Activated CD4-positive, alpha-beta memory T cell treated with anti-CD3 and anti-CD28 coated beads for 36 hours (primary cell): ENCODE results near the gene C3orf85. TPM values are rescaled to one million over a fixed set of nuclear protein-coding genes. Genes with fewer than 3 reads are reported as not detected.

Experiments
- CTCF ChIA-PET: fragments of 350-600 bp; sonication (Branson Sonifier 250); formaldehyde crosslinking; loops from one replicate; lab custom pipeline; 2021; ENCODE audit warnings: antibody characterized with exemption, inconsistent platforms; lab: Charles Lee
- POLR2A ChIA-PET: fragments of 350-600 bp; sonication (Branson Sonifier 250); formaldehyde crosslinking; loops from one replicate; lab custom pipeline; 2021; ENCODE audit warnings: antibody characterized with exemption; lab: Charles Lee
- DNase-seq: peaks from one replicate; pipeline ENCODE4 v3.0.0-alpha.2; 2020
- H3K27ac Mint-ChIP-seq: one replicate; pipeline ENCODE4 v1.8.0; 2021; ENCODE audit warnings: mixed read lengths
- H3K27me3 Mint-ChIP-seq: one replicate; pipeline ENCODE4 v1.8.0; 2021; ENCODE audit warnings: mixed read lengths
- H3K36me3 Mint-ChIP-seq: one replicate; pipeline ENCODE4 v1.8.0; 2021; ENCODE audit warnings: mixed read lengths
- H3K4me1 Mint-ChIP-seq: one replicate; pipeline ENCODE4 v1.8.0; 2021; ENCODE audit warnings: low read depth, mixed read lengths
- H3K4me3 Mint-ChIP-seq: one replicate; pipeline ENCODE4 v1.8.0; 2021; ENCODE audit warnings: mild to moderate bottlenecking, mixed read lengths
- H3K9me3 Mint-ChIP-seq: one replicate; pipeline ENCODE4 v1.8.0; 2021; ENCODE audit warnings: mixed read lengths
- intact Hi-C: fragments of 100-400 bp; cut with micrococcal nuclease; formaldehyde crosslinking; loops from one replicate; pipeline ENCODE4 v1.15.1; 2023
- total RNA-seq, 2 experiments: library from RNA; stranded (reverse); gene quantifications; one replicate each; pipeline ENCODE4 v1.2.3, GENCODE V29; 2021

Gene C3orf85
- total RNA-seq, 2 experiments from 2014 or later, result not detected

- Mint-ChIP-seq H3K36me3 (no peaks in the 10 kb centered on the region), H3K27me3 (no peaks in the 10 kb centered on the region), H3K9me3 (no peaks in the 10 kb centered on the region), H3K27ac (no peak overlapping the region), H3K4me1 (no peaks in the 10 kb centered on the region), H3K4me3 (no peak overlapping the region)
- ChIA-PET POLR2A (no interaction called here), CTCF (no interaction called here)
- intact Hi-C loops, result no loop called here
- no peak for DNase-seq
Measured at GRCh38 chr3:109155828-109156227, 19.3 kb downstream of the C3orf85 start.

GRCh38 chr3:109161487-109162123 lies 25.1 kb downstream of the C3orf85 start:
- Mint-ChIP-seq H3K4me1 (no peaks in the 10 kb centered on the region), H3K4me3 (no peak overlapping the region), H3K36me3 (no peaks in the 10 kb centered on the region), H3K27me3 (no peaks in the 10 kb centered on the region), H3K27ac (no peak overlapping the region), H3K9me3 (no peaks in the 10 kb centered on the region)
- CTCF ChIA-PET, result no interaction called here
- intact Hi-C loops, result no loop called here
- no peak for DNase-seq
- POLR2A ChIA-PET, result no interaction called here

DNA sequence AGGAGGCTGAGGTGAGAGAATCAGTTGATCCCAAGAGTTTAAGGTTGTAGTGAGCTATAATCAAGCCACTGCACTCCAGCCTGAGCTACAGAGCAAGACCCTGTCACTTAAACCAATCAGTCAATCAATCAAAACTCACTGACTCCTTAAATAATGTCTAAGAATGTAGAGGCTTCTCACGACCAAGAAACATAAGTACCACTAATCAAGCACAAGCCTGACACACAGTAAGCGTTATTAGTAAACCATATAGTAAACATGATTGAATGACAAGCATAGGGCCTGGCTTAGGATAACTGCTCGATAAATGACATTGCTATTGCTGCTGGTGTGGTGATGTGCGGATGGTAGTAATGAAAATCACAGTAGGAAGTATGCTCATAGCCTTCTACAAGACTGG lies 29.4 kb downstream of the C3orf85 start:
- Mint-ChIP-seq H3K27ac (no peak overlapping the region), H3K36me3 (no peaks in the 10 kb centered on the region), H3K4me3 (no peak overlapping the region), H3K4me1 (no peaks in the 10 kb centered on the region), H3K27me3 (no peaks in the 10 kb centered on the region), H3K9me3 (no peaks in the 10 kb centered on the region)
- ChIA-PET CTCF (no interaction called here), POLR2A (no interaction called here)
- no peak for DNase-seq
- intact Hi-C loops, result no loop called here

DNA sequence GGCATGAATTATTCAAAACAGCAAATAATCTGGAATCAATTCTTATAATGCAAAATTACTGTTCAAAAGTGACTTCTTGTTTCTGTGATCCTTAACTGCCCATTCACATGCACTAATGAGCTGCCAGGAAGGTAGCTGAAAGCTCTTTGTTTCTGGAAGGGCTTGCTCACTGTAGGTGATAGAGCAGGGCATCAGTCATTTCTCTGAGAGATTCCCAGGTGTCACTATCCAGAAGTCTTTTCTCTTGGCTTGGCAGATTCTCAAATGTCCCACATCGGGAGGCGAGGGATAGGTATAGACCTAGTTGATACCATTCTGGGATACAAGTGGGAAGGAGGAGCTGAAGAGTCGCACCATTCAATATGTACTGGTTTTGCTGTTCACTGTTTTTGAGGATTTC lies 35.0 kb downstream of the C3orf85 start:
- H3K36me3 Mint-ChIP-seq, result no peaks in the 10 kb centered on the region
- intact Hi-C loops, result no loop called here
- ChIA-PET POLR2A (no interaction called here), CTCF (no interaction called here)
- H3K27ac Mint-ChIP-seq, result no peak overlapping the region
- peaks cover 3% of the 10 kb centered on the region for H3K27me3 Mint-ChIP-seq
- H3K4me1 Mint-ChIP-seq, result no peaks in the 10 kb centered on the region
- no peak for DNase-seq
- H3K4me3 Mint-ChIP-seq, result no peak overlapping the region
- H3K9me3 Mint-ChIP-seq, result no peaks in the 10 kb centered on the region

DNA sequence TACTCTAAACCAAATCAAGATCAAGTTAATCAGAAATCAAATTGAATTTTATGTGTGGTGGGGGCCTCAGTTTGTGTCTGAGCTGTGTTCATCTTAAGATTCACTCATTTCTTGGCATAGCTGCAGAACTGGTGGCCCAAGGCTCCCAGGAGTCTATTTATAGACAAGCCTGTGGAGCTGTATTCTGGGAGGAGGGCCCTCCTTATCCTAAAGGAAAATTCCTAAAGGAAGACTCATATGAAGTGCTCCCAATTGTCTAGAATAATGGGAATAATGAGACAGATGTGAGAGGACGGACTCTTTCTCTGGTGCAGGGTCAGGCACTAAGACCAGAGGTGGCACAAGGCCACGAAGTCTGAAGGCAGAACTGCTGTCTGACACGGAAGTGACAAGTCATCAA lies 38.9 kb downstream of the C3orf85 start:
- H3K4me1 Mint-ChIP-seq, result no peaks in the 10 kb centered on the region
- CTCF ChIA-PET, result no interaction called here
- no peaks in the 10 kb centered on the region for H3K36me3 Mint-ChIP-seq

DNA sequence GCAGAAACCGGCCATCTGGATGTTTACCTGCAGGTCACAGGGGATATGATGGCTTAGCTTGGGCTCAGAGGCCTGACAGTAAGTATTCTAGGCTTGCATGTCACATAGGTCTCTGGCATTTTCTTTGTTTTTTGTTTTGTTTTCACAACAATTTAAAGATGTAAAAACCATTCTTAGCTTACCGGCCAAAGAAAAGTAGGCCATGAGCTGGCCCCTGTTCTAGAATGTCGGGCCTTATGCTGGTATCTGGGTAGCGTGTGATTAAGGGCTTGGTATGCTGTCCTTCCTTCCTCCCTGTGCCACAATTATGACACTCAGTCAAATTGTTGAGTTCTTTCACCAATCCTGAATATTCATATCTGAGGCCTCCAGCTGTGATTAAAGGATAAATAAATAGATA lies 40.2 kb downstream of the C3orf85 start:
- intact Hi-C loops, result no loop called here
- H3K27ac Mint-ChIP-seq, result no peak overlapping the region
- CTCF ChIA-PET, result no interaction called here

More for the DNA sequence above, 38.9 kb downstream of the C3orf85 start:
- intact Hi-C loops, result no loop called here
- H3K27me3 Mint-ChIP-seq, result peaks cover 3% of the 10 kb centered on the region
- no peak overlapping the region for H3K4me3 Mint-ChIP-seq
- H3K9me3 Mint-ChIP-seq, result no peaks in the 10 kb centered on the region
- no peak overlapping the region for H3K27ac Mint-ChIP-seq
- POLR2A ChIA-PET, result no interaction called here
- no peak for DNase-seq

DNA sequence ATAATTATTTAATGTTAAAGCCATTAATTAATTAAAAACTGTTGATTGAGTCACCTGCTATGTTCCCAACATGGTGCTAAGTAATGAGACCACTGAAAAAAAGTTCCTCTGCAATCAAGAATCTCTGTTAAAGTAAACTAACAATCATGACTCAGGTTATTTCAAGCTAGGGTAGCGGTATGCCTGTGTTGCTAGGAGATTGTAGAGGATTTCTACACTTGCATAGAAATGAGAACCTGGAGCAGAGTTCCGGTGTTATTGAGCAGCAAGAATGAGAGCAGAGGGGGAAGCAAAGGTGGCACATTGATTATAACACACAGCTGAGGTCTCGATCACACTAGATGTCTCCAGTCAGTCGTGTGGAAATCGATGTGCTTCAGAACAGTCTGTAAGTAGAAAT lies 41.4 kb downstream of the C3orf85 start:
- Mint-ChIP-seq H3K36me3 (no peaks in the 10 kb centered on the region), H3K4me1 (no peaks in the 10 kb centered on the region), H3K27me3 (peaks cover 5% of the 10 kb centered on the region), H3K4me3 (no peak overlapping the region), H3K9me3 (no peaks in the 10 kb centered on the region), H3K27ac (no peak overlapping the region)
- intact Hi-C loops, result no loop called here
- DNase-seq, result no peak
- CTCF ChIA-PET, result no interaction called here
- POLR2A ChIA-PET, result no interaction called here

More for the DNA sequence above, 40.2 kb downstream of the C3orf85 start:
- peaks cover 5% of the 10 kb centered on the region for H3K27me3 Mint-ChIP-seq
- no peak for DNase-seq
- no peak overlapping the region for H3K4me3 Mint-ChIP-seq
- H3K36me3 Mint-ChIP-seq, result no peaks in the 10 kb centered on the region
- H3K9me3 Mint-ChIP-seq, result no peaks in the 10 kb centered on the region
- POLR2A ChIA-PET, result no interaction called here
- no peaks in the 10 kb centered on the region for H3K4me1 Mint-ChIP-seq

DNA sequence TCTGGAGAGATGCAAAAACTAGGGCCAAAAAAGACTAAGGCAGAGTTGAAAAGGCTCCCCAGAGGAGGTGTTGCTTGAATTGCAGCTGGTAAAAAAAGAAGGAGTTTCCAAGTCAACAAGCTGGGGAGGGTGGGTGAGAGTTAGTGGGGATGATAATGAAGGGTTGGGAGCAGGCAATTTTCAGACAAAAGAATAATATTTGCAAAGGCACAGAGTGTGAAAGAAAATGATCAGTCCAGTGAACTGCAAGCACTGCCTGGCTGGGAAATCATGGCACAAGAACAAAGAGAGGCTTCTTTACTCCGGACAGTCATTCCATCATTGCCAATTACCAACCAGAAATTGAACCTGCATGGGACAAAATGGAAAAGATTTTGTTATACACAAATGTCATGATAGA lies 42.2 kb downstream of the C3orf85 start:
- H3K27me3 Mint-ChIP-seq, result peaks cover 5% of the 10 kb centered on the region
- H3K27ac Mint-ChIP-seq, result no peak overlapping the region
- no peak overlapping the region for H3K4me3 Mint-ChIP-seq
- POLR2A ChIA-PET, result no interaction called here
- DNase-seq, result no peak
- H3K4me1 Mint-ChIP-seq, result no peaks in the 10 kb centered on the region
- H3K9me3 Mint-ChIP-seq, result no peaks in the 10 kb centered on the region
- CTCF ChIA-PET, result no interaction called here
- H3K36me3 Mint-ChIP-seq, result no peaks in the 10 kb centered on the region
- intact Hi-C loops, result no loop called here

DNA sequence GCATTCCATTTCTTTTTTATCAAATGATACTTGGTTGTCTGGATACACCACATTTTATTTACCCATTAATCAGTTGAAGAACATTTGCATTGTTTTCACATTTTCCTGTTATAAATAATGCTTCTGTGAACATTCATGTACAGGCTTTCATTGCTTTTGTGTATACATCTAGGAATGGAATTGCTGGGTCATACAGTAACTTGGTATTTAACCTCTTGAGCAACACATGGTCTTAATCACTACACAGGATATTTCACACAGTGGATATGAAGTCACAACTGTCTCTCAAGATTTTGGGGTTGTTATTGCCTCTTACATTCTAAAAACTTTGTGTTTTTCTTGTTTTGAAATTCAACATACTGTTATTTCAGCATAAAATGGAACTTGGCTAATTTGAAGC lies 48.2 kb downstream of the C3orf85 start:
- H3K27ac Mint-ChIP-seq, result no peak overlapping the region
- intact Hi-C loops, result no loop called here
- POLR2A ChIA-PET, result no interaction called here
- no peak overlapping the region for H3K4me3 Mint-ChIP-seq
- no peaks in the 10 kb centered on the region for H3K4me1 Mint-ChIP-seq
- CTCF ChIA-PET, result no interaction called here
- no peaks in the 10 kb centered on the region for H3K9me3 Mint-ChIP-seq
- no peaks in the 10 kb centered on the region for H3K36me3 Mint-ChIP-seq
- peaks cover 1% of the 10 kb centered on the region for H3K27me3 Mint-ChIP-seq
- DNase-seq, result no peak

- POLR2A ChIA-PET, result no interaction called here
- Mint-ChIP-seq H3K27ac (no peak overlapping the region), H3K4me1 (no peaks in the 10 kb centered on the region), H3K27me3 (no peaks in the 10 kb centered on the region), H3K9me3 (no peaks in the 10 kb centered on the region), H3K4me3 (no peak overlapping the region), H3K36me3 (no peaks in the 10 kb centered on the region)
- no peak for DNase-seq
- intact Hi-C loops, result no loop called here
- CTCF ChIA-PET, result no interaction called here
Measured at GRCh38 chr3:109187390-109187789, 50.9 kb downstream of the C3orf85 start.

DNA sequence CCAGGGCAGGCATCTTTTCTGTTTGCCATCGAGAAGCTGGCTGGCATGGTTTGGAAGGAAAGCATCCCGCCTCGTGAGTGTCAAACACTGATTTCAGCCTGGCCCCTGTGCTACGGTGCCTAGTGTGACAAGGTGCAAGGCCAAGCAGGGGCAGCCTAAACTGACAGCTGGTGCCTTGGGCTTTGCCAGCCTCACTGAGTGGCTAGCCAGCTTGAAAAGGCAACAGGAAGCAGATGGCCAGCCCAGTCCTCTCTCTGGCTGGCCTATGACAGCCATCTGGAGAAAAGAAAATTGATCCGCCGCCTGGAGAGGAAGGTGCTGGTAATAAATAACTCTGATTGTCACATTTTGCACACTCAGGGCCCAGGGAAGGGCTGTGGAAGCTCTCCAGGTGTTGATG lies 52.2 kb downstream of the C3orf85 start:
- intact Hi-C loops, result no loop called here
- Mint-ChIP-seq H3K4me1 (no peaks in the 10 kb centered on the region), H3K27me3 (no peaks in the 10 kb centered on the region), H3K27ac (no peak overlapping the region), H3K36me3 (no peaks in the 10 kb centered on the region), H3K9me3 (no peaks in the 10 kb centered on the region), H3K4me3 (no peak overlapping the region)
- ChIA-PET CTCF (no interaction called here), POLR2A (no interaction called here)
- no peak for DNase-seq

DNA sequence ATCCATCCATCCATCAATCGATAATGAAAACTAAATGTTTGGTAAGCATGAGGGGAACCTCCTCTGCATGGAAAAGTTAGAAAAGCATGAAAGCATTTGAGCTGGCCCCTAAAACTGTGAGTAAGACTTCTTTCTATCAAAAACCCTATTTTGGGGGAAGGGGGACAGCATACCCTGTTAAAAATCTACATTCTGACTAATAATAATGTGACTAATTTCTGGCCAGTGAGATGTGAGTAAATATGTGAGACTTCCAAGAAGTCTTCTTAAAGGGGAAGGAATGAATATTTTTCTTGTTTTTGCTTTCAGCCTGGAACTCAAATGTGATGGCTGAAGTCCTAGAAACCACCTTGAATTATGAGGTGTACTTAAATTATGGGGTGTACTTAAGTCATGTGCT lies 54.9 kb downstream of the C3orf85 start:
- no peaks in the 10 kb centered on the region for H3K4me1 Mint-ChIP-seq
- POLR2A ChIA-PET, result no interaction called here
- no peaks in the 10 kb centered on the region for H3K9me3 Mint-ChIP-seq
- CTCF ChIA-PET, result no interaction called here
- no peaks in the 10 kb centered on the region for H3K27me3 Mint-ChIP-seq
- intact Hi-C loops, result no loop called here
- H3K36me3 Mint-ChIP-seq, result no peaks in the 10 kb centered on the region
- no peak overlapping the region for H3K27ac Mint-ChIP-seq
- H3K4me3 Mint-ChIP-seq, result no peak overlapping the region
- no peak for DNase-seq

DNA sequence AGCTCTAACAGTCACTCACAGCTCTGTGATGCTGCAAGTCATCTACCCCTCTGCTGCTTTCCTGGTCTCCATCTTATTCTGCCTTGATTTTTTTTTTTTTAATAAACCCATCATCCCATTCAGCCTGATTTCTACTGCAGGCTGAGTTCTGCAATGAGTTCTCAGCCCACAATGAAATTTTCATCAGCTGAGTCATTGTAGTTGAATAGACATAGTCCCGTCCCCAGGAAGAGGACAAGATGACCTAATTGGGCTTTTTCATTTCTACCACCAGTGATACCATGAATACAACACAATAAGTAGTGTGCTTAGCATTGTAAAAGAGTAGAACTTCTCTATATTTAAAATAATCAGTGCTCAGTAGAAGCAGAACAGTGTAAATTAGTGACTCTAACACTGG lies 59.3 kb downstream of the C3orf85 start:
- Mint-ChIP-seq H3K36me3 (no peaks in the 10 kb centered on the region), H3K27me3 (no peaks in the 10 kb centered on the region), H3K27ac (no peak overlapping the region), H3K9me3 (peaks cover 4% of the 10 kb centered on the region), H3K4me3 (no peak overlapping the region), H3K4me1 (no peaks in the 10 kb centered on the region)
- POLR2A ChIA-PET, result no interaction called here
- CTCF ChIA-PET, result no interaction called here
- intact Hi-C loops, result no loop called here
- no peak for DNase-seq
